CD4-positive, alpha-beta T cell treated with Interleukin-6 for 4 hours (primary cell): ENCODE measurements around the gene TNRC6A.
"Not testable (repeated sequence)": the region's sequence is repeated elsewhere in the genome, so short reads cannot be mapped to it uniquely, and the experiment has no call there.

Experiments
- DNase-seq: peaks from one replicate; pipeline ENCODE4 v3.0.0-alpha.2; 2020; ENCODE audit warnings: mixed read lengths

TNRC6A gene

DNA sequence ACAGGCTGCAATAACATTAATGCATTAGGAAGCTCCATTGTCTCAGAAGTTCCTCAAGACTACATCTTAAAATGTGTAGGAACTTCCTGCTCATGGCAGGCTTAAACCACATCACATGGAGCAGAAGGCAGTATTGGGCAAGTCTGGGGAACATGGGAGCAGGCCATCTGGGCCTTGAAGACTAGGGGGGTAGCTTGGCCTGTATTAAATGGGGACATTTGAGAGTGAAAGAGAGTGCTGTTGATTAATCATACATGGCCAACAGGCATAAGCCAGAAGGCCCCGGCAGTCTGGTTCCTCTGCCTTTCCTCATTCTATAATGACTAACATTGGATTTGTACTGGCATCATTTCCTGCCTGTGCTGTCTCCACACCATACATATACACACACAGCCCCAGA is 91.1 kb downstream of the TNRC6A start:
- no peak for DNase-seq

DNA sequence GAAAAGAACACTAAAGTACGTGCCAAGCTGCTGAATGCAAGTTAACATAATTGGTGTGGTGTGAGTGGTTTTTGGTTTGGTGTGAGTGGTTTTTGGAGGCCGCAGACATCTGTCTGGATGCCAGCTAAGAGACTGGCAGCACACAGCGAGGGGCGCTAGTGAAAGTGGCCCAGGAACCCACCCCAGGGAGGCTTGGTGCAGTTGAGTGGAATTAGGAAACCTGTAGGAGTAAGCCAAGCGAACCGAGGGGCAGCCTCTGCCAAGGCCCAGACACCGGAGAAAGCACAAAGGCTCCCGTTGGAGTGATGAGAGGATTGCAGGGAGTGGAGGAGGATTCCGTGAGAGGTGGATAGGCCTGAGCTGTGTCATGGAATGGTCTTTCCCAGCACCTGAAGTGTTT is 91.7 kb downstream of the TNRC6A start:
- no peak for DNase-seq

DNA sequence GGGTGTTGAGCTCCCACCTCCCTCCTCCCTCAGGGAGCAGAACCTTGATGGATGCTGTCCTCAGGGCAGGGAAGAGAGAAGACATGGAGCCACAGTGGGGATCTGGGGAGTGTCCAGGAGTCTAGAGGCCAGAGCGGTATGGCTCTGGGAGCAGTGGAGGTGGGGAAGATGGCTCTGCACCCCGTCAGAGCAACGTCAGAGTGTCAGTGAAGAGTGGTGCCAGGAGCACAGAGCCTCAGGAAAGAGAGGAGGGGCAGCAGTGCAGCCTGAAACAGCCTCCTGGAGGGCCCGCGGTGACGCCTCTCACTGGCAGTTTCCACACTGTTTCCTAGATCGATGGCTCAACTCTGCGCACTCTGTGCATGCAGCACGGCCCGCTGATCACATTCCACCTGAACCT is 93.1 kb downstream of the TNRC6A start:
- no peak for DNase-seq

DNA sequence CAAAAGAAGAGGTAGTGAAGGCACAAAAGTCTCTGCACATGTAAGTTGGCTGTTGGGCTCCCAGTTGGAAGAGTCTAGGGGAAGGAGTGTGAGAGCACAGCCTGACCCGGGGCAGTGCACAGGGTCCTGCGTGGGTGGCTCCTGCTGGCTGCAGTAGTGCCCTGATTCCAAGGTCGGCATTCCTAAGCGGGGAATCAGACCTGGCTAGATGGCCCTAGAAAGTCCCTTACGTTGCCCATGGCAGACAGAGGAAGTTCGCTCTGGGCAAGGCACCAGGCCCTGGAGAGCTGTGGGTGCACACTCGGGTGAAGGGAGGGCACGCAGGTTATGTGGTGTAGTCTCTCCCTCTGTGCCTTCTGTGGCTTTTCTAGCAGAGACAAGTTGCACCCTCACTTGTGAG is 93.5 kb downstream of the TNRC6A start:
- no peak for DNase-seq

DNA sequence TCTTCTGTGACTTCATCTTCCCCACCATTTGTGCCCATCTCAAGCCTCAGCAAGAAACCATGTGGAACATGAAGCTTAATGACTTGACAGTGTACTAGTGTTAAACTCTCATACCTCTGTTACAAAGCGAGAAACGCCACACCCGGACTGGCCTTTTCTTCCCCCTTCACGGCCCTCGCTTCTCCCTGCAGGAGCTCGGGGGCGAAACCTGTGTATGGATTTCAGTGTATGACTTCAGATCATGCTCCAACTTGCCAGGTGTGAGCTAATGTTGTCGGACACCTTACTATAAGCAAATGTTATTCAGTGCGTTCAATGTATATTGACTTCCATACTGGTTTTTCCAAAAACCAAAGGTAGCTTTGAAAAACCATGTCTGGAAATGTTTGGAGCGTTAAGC is 96.2 kb downstream of the TNRC6A start:
- DNase-seq: no peak

DNA sequence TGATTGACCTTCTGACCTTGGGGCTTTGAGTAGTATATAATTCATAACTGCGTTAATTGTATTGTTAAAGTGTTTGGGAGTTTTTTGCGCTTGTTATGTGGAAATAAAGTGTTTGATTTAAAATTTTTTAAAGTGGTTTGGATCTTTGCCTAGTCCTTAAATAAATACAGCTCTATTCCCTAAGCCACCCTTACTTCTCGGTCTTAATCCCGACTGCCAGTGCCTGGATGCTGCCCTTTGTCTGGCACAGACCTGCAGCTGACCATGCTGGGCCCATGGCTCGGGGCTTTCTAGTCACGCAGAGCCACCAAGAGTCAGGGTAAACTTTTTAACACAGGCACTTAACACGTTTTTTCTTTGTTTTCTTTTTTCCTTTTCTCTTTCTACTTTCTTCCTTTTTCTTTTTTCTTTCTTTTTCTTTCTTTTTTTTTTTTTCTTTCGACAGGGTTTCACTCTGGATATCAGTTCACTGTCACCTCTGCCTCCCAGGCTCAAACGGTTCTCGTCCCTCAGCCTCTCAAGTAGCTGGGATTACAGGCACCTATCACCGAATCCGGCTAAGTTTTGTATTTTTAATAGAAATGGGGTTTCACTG is 96.7 kb downstream of the TNRC6A start:
- DNase-seq: no peak

DNA sequence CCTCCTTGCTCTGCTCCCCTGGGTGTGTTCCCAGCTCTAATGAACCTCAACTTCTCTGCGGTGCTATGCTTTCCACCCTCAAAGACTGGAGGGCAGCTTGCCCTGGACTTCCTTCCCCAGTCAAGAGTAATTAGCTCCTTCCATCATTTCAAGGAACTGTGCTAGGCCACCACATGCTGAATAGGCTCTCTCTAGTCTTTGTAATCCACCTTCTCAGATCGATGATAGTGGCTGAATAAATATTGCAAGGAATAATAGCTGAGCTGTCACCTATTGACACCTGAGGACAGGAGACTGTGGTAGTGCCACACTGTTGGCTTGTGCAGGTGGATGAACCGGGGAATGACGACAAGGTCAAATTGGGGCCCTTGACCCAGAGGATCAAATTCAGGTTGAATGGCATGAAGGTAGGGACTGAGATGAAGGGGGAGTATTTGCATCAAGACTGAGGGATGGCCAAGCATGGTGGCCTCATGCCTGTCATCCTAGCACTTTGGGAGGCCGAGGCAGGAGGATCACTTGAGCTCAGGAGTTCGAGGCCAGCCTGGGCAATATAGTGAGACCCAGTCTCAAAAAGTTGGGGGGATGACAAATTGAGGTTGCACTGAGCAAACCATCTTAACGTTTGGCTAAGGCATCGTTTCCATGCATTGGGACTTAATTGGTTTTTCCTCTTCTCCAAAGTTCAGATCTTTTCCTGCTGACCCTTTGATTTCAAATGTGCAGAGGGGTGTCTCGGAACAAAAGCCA is 97.5 kb downstream of the TNRC6A start:
- no peak for DNase-seq

DNA sequence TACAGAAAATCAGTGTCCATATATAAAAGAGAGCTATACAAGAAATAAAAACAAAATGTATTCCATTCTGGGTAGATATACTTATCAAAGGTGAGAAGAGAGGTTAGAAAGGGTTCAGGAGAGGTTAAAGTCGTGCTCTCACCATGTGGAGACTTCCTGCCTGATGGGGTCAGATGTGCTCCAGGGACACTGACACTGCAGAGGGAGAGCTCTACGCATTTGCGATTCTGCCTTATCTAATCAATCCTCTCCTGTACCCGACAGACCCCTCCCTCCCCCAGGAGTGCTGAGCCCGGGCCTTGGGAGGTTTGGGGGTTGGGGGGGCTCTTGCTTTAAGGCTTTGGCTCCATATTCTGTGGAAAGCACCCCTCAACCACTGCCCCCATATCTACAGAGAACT is 99.7 kb downstream of the TNRC6A start:
- no peak for DNase-seq

DNA sequence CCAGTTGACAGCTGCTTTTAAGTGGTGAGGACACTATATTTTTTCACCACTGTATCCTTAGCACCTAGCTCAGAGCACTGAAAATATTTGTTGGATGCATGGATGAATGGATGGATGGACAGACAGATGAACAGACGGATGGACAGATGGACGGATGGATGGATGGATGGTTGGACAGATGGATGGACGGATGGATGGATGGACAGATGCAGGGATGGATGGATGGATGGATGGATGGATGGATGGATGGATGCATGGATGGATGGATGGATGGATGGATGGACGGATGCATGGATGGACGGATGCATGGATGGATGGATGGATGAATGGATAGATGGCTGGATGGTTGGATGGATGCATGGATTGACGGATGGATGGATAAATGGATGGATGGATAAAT is 103.9 kb downstream of the TNRC6A start:
- DNase-seq: no peak

DNA sequence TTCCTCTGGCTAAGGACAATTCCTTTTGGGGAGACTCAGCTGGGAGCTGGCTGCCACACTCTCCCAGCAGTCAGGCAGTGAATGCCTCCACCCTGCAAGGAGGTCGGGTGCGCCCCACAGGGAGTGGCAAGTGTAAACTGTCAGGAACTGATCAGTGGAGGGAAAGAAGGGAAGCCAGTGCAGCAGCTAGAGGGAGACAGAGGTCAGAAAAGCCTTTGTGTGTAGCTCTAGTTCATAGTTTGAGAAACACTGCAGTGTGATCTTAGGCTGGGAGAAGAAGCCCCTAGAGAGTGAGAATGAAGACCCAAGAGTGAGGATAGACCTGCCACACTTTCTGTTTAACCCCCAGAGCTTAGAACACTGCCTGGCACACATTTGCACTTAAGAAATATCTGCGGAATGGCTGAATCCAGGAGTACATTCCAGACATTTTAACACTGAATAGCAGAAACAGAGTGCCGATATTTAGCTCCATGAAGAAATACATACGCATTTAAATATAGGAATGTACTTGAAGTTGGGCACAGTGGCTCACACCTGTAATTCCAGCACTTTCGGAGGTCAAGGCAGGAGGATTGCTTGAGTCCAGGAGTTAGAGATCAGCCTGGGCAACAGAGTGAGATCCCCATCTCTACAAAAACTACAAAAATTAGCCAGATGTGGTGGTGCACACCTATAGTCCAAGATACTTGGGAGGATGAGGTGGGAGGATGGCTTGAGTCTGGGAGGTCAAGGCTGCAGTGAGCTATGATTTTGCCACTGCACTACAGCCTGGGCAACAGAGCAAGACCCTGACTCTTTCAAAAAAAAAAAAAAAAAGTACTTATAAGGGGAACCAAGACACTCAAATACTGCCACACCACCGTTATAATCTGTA is 105.2 kb downstream of the TNRC6A start:
- no peak for DNase-seq

DNA sequence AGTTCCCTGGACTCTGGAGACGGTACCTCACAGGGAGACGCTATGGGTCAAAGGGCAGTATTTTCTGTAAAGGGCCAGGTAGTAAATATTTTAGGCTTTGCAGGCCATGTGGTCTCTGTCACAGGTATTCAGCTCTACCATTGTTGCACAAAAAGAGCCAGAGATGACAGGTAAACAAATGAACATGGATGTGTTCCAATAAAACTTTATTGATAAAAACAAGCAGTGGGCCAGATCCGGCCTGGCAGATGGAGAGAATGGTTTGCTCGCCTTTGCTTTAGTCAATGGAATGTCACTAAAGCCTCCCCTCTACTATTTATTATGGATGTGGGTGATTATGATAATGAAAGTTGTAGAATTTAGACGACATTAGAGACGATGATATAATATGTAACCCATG is 107.4 kb downstream of the TNRC6A start:
- DNase-seq: no peak

DNA sequence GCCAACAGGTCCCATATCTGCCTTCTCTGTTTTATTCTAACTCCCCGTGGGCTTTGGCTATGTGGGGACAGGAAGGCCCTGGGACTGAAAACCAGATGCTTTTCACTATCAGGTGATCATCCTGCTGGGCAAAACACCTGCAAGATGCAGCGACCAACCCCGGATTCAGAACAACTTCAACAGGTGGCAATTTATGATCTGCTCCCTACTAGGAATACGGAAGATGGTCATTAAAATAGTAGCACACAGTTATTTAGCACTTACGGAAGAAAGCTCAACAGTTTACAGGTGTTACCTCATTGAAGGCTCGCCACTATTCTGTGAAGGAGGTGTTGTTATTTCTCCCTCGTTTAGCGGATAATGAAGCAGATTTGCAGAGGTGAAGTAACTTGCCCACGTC is 108.5 kb downstream of the TNRC6A start:
- DNase-seq: no peak

DNA sequence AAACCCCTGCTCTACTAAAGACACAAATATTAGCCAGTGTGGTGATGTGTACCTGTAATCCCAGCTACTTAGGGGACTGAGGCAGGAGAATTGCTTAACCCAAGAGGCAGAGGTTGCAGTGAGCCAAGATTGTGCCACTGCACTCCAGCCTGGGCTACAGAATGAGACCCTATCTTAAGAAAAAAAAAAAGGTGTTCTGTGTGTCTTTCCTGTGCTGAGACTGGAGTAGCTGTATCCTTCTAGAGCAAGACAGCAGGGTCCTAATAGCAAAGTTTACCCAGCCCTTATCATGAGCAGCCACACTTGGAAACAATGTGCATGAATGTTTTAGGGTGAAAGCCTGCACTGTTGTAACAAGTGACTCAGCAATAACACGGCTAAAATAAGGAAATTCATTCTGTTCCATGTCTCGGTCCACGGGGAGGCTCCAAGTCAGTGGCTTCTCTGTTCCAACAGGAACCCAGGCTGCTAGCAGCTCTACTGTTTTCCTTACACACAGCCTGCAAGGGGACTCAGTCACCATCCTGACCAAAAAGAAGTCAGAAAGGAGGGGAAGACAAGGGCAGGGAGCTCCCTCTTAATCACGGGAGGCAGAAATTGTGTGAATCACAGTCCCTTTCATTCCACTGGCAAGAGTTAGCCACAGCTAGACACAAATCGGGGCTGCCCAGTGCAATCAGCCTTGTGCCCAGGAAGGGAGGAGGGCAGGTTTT is 109.3 kb downstream of the TNRC6A start:
- DNase-seq: no peak

DNA sequence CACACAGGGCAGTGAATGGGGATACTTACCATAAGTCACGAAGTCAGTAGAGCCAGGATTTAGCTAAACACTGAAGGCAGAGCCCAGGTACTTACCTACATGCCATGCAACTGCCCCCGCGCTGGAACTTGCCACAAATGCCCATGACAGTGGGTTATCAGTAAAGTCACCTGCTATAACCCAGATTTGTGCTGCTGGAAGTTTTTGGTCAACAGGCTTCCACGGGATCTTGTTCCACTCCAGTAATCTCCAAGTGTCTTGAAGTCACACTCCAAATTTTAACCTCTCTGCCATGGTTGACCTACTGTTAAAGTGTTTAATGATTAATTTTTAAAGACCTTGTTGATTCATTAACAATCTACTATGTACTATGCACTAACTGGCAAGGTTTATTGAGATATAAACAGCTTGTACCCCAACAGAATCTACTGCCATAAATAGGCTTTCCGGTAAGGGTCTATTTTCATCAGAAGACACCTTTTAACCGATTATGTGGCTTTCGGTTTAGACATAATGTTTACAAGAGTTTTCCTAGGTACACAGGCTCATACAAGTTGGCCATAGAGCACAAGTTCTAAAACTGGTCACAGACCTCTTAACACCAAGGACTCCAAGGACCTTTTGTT is 110.0 kb downstream of the TNRC6A start:
- DNase-seq: no peak

DNA sequence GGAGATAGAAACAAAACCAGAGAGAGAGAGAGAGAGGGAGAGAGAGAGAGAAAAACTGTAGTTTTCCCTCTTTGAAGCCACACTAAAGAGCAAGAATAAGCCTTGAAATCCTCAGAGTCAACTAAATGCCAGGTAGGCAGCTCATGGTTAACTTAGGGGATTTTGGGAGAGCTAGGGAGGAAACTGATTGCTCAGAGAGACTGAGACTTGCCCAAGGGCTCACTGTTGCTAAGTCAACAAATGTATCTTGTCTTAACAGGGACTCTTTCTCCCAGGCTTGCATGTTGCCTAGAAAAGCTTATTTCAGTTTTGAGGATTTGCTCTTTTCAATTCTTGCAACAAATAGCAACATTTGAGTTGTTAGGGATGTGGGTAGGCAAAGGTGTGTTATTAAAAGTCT is 111.8 kb downstream of the TNRC6A start:
- DNase-seq: no peak

DNA sequence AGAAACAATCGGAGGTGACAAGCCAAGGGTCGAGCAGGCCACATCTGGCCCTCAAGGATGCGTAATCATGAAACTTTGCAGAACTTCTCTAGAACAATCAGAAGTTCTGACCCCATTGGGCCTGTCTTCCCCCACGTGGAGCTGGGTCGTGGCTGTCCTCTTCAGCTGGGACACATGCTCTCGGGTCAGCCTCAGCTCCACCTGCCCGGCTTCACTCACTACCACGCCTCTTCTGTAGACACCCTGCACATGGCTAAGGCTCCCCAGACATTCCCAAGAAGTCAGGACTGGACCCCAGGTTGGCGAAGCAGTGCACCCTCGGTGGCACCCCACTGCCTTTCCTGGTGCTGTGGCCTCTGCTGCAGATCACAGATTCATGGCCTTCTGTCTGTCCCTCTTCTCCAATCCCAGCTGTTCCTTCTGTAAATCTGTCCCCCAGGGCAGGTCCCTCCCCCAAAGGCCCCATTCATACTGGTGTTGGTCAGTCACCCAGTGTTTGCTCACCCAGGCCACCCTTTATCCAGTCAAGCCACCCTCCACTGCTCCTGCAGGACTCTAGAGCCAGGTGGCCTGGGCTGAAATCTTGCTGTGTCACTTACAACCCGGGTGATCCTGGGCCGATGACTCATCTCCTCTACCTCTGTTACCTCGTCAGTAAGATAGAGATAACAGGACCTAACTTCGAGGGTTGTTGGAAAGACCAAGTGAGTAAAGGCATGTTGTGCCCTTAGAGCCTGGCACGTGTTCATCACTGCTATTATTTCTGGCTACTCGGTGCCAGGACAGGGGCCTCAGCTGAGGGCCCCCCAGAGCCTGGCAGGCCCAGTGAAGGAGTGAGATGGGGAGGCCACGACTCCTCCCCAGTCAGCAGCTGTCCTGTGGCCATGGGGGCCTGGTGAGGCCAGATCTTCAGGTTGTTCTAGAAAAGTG is 114.9 kb downstream of the TNRC6A start:
- DNase-seq: no peak

DNA sequence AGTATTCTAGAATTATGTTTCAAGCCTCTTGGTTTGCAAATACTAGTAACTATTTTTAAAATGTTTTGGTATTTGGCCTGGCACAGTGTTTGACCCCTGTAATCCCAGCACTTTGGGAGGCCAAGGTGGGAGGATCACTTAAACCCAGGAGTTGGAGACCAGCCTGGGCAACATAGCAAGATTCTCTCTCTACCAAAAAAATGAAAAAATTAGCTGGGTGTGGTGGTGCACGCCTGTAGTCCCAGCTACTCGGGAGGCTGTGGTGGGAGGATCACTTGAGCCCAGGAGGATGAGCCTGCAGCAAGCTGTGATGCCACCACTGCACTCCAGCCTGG is 115.5 kb downstream of the TNRC6A start:
- DNase-seq: not testable (repeated sequence)

DNA sequence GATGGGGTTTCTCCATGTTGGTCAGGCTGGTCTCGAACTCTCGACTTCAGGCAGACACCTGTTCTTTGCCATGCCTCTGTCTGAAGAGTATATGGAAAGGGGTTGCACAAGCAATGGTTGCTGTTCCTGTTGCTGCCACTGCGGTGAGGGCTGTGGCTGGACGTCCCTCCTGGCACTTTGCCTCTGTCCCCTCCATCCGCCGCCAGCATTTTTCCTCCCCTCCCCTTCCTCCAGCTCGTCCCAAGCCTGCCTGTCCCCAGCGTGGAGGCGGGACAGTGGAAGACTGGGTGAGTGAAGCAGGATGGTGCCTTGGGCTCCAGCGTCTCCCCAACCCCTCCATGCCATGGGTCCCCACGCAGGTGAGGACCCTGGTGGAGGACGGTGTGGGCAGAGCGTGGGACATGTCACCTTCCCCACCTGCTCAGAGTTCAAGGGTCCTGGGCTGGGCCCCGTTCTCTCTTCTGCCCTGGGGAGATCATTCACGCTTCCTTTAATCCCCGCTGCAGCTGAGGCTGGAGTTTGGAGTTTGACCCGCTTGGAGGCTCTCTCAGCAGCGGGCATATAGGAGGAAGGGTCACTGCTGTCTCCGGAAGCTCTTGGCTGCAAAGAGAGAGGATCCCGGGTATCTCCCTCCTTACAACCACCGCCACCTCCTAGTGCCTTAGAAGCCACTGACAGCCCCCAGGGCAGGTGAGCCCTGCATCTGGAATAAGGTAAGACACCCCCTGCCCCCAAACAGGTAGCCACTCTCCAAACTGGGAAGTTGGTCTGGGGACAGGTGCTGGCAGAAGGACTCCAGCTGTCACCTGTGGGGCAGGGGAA is 116.5 kb downstream of the TNRC6A start, which contains the start of gene SLC5A11:
Gene SLC5A11 (plus strand): TSS at position 238 of the 822 bp plus-strand sequence. CDS start 12,681 bp downstream, outside the sequence.
- no peak for DNase-seq

DNA sequence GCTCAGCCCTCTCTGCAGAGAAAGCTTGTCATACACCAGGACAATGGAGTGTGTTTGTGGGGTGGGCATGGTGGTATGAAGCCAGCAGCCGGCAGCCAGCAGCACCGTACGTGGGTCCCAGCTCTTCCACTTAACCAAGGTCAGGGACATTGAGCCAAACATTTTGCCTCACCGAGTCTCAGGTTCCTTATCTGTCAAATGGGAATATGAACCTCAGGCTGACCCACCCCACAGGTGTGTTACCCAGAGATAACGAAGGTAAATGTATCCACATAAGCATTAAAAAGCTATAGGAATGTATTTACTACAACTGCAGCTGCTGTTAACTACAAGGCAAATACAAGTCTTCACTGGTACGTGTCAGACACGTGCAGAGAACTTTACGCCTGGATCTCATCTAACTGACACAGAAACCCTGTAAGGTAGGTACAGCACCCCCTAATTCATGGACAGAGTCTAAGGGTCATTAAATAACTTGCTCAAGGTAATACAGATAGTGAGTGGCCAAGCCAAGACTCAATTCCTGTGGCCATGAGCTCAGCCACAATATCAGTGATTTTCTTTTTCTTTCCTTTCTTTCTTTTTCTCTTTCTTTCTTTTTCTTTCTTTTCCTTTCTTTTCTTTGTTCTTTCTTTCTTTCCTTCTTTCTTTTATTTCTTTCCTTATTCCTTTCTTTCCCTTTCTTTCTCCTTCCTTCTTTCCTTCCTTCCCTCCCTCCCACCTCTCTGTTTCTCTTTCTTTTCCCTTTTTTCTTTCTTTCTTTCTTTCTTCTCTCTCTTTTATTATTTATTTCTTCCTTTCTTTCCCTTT is 117.3 kb downstream of the TNRC6A start:
- DNase-seq: no peak

DNA sequence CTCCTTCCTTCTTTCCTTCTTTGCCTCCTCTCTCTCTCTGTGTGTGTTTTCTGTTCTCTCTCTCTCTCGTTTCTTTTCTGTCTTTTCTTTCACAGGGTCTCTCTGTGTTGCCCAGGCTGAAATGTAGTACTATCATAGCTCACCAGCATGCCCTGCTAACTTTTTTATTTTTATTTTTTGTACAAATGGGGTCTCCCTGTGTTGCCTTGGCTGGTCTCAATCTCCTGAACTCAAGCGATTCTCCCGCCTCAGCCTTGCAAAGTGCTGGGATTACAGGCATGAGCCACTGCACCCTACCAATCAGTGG is 117.9 kb downstream of the TNRC6A start:
- no peak for DNase-seq
